GM10847 (cell line): Measurements from ENCODE around the gene UBA1.

Experiments used
- POLR2A ChIP-seq: IDR thresholded peaks from 2 replicates; pipeline ENCODE4 v1.6.1; 2011; ENCODE audit not compliant: insufficient read length; ENCODE audit errors: extremely low read depth

The UBA1 gene

GRCh38 chrX:47194194-47194787 is 662 bp downstream of the UBA1 start:
- no peak for TF ChIP-seq POLR2A

DNA sequence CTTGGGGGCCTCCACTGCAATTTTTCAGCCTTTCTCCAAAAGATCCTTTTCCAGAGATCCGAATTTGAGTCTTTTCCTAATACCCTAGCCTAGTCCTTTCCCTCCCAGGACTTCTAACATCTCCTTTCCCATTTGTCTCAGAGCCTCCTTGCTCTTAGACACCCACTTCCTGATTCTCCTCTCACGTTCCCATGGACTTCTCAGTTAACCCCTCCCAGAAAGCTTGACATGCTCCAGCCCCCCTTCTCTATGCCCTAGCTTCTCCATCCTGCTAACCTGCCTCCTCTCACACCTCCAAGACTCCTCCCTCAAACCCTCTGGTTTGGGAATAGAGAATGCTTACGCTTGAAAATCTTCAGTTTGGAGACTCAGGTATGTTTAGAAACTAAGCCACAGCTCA is 2.5 kb downstream of the UBA1 start:
- TF ChIP-seq POLR2A, result no peak

GRCh38 chrX:47197526-47197925 is 3.9 kb downstream of the UBA1 start:
- no peak for TF ChIP-seq POLR2A

GRCh38 chrX:47198026-47198686 is 4.5 kb downstream of the UBA1 start:
- no peak for TF ChIP-seq POLR2A

- TF ChIP-seq POLR2A, result no peak
These were observed 5.1 kb downstream of the UBA1 start for GRCh38 chrX:47198687-47199080.

GRCh38 chrX:47199286-47199685 is 5.7 kb downstream of the UBA1 start:
- TF ChIP-seq POLR2A, result no peak

- TF ChIP-seq POLR2A, result no peak
These were observed 6.9 kb downstream of the UBA1 start for GRCh38 chrX:47200385-47201150.

- TF ChIP-seq POLR2A, result no peak
These were observed 7.8 kb downstream of the UBA1 start for GRCh38 chrX:47201345-47201944.

DNA sequence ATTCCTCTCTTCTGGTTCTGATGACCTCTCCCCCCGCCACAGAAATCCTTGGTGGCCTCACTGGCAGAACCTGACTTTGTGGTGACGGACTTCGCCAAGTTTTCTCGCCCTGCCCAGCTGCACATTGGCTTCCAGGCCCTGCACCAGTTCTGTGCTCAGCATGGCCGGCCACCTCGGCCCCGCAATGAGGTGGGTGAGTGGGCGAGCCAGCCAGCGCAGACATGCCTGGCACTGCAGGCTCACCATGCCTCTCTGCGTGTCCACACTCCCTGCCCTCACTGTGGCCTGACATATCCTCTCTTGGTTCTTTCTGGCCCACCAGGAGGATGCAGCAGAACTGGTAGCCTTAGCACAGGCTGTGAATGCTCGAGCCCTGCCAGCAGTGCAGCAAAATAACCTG is 8.7 kb downstream of the UBA1 start:
- no peak for TF ChIP-seq POLR2A

- TF ChIP-seq POLR2A, result no peak
These were observed 9.2 kb downstream of the UBA1 start for GRCh38 chrX:47202877-47203276.

DNA sequence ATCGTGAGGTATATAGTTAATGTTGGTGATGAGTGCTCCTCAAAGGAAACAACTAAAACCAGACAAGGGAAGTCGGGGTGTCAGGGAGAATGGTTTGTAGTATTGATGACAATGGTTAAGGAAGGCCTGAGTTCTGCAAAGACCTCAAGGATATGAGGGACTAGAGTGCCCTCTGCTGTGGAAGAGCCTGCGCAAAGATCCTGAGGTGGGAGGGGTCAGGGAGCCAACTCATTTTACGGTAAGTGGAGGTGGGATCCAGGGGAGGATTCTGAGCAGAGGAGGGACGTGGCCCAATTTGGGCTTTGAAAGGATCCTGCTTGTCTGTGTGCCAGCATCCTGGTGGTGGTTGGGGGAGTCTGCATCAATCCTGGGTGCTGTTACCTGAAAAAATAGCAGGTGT is 11.3 kb downstream of the UBA1 start:
- no peak for TF ChIP-seq POLR2A

GRCh38 chrX:47206316-47206715 is 12.7 kb downstream of the UBA1 start:
- TF ChIP-seq POLR2A, result no peak

GRCh38 chrX:47208108-47208507 is 14.5 kb downstream of the UBA1 start:
- TF ChIP-seq POLR2A, result no peak

DNA sequence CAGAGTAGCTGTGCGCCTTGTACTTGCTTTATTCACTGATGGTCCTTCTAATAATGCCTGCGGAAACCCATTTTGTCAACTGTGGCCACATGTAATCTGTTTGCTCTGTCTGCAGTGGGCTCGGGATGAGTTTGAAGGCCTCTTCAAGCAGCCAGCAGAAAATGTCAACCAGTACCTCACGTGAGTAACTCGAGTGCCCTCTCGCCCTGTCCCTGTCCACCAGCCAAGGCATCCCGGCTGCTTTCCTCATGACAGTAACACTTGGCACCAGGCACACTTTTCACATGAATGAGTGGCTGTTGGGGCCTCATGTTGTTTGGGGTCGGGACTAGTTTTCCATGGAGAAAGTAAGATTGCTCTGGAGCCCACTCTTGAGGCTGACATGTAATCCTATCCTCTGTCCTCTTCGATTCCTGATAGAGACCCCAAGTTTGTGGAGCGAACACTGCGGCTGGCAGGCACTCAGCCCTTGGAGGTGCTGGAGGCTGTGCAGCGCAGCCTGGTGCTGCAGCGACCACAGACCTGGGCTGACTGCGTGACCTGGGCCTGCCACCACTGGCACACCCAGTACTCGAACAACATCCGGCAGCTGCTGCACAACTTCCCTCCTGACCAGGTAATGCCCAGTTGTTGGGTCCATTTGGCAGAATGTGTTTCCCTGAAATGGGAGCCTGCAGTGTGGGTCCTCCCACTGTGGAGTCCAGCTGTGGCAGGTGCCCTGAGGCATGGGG is 16.0 kb downstream of the UBA1 start:
- no peak for TF ChIP-seq POLR2A
